Stimulated activated naive B cell treated with anti-CD40 and anti-IgM and Interleukin-4, amounts not matched to agents 10 μg/mL and 1 μg/mL and 100 μg/mL, for 72 hours (primary cell): ENCODE results near the gene EIF4G2.

Experiments used
- ATAC-seq, 2 donors: fragments of 150-1000 bp; cut with Tn5 transposase; replicated peaks; 2 replicates each; pipeline ENCODE4 v1.10.0; 2021; ENCODE audit warnings: moderate library complexity in 1 of 2
- DNase-seq: peaks from one replicate; pipeline ENCODE4 v3.0.0; 2021
- H3K27ac Mint-ChIP-seq: one replicate; pipeline ENCODE4 v1.8.0; 2022; ENCODE audit warnings: mild to moderate bottlenecking, mixed read lengths
- H3K27me3 Mint-ChIP-seq, 2 donors: one replicate each; pipeline ENCODE4 v1.8.0; 2022; ENCODE audit warnings: mixed read lengths in 2 of 2
- H3K36me3 Mint-ChIP-seq, 2 donors: one replicate each; pipeline ENCODE4 v1.8.0; 2022; ENCODE audit warnings: mixed read lengths in 2 of 2, mild to moderate bottlenecking in 1 of 2
- H3K4me1 Mint-ChIP-seq, 2 donors: one replicate each; pipeline ENCODE4 v1.8.0; 2022; ENCODE audit warnings: mixed read lengths in 2 of 2, mild to moderate bottlenecking in 1 of 2
- H3K4me3 Mint-ChIP-seq, 2 donors: one replicate each; pipeline ENCODE4 v1.8.0; 2022; ENCODE audit warnings: mild to moderate bottlenecking in 2 of 2, mixed read lengths in 2 of 2, moderate library complexity in 1 of 2
- H3K9me3 Mint-ChIP-seq, 2 donors: one replicate each; pipeline ENCODE4 v1.8.0; 2022; ENCODE audit warnings: mixed read lengths in 2 of 2, mild to moderate bottlenecking in 1 of 2

The EIF4G2 gene

DNA sequence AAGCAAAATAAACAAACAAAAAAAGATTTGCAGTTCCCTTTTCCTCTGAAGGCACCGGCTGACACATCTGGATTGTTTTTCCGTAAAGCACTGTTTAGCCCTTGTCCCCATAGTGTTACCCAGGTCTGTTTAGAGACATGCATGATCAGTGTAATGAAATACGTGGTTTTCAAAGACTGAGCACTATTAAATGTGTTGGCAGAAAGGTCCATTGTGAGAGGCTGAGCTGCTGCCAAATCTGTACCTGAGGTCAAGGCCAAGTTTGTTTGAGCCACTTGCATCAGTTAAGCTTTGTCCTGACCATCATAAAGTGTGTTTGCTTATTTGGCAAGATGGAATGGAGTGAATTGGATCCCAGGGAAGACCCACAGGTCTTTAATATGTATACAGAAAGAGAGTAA is 31.3 kb downstream of the EIF4G2 start:
- Mint-ChIP-seq H3K27me3 (no peaks in the 10 kb centered on the region), H3K9me3 (no peaks in the 10 kb centered on the region), H3K4me3 (no peak overlapping the region), H3K27ac (no peak overlapping the region), H3K36me3 (peaks cover 36 to 60% of the 10 kb centered on the region in 2 donors), H3K4me1 (peaks cover 3 to 11% of the 10 kb centered on the region in 2 donors)
- no peak for DNase-seq
- peak in 1 of 2 donors; percentile 63 for ATAC-seq

DNA sequence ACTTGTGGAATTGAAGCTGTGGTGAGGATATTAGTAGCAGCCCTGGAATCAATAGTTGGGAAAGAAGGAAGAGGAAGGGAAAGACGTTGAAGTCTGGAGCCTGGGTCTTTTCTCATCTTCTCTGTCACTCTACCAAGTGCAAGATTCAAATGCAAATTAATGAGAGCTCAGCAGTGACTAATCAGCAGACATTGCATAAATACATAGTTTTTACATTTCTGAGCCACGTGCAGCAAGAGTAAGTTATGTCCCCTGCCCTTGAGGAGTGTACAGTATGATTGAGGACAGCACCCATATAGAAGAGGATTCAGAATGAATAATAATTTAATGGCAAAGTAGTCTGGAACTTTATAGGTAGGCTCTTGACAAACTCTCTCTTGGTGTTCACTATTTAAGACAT is 33.9 kb downstream of the EIF4G2 start:
- Mint-ChIP-seq H3K36me3 (peaks cover 44 to 63% of the 10 kb centered on the region in 2 donors), H3K9me3 (no peaks in the 10 kb centered on the region), H3K27me3 (no peaks in the 10 kb centered on the region), H3K27ac (no peak overlapping the region), H3K4me3 (no peak overlapping the region), H3K4me1 (peaks cover 1 to 11% of the 10 kb centered on the region in 2 donors)
- no peak for ATAC-seq
- no peak for DNase-seq

DNA sequence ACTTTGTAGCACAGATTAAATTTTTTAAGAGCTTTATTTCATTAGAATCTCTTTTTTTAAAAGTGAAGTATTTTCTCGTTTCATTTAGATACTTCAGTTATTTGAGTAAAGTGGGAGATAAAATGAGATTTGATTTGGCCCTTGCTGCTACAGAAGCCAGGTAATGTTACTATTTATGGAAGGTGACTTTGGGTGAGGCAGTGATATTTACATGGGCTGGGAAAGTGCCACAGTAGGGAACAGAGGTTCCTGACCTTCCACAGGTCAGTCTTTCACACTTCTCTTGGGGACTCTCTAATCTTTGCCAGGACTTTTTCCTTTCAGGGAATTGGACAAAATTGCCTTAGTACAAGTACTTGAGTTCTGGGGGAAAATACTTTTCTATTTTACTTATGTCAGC is 37.3 kb downstream of the EIF4G2 start:
- H3K36me3 Mint-ChIP-seq = peaks cover 50 to 55% of the 10 kb centered on the region in 2 donors
- H3K27ac Mint-ChIP-seq = no peak overlapping the region
- no peaks in the 10 kb centered on the region for H3K9me3 Mint-ChIP-seq

DNA sequence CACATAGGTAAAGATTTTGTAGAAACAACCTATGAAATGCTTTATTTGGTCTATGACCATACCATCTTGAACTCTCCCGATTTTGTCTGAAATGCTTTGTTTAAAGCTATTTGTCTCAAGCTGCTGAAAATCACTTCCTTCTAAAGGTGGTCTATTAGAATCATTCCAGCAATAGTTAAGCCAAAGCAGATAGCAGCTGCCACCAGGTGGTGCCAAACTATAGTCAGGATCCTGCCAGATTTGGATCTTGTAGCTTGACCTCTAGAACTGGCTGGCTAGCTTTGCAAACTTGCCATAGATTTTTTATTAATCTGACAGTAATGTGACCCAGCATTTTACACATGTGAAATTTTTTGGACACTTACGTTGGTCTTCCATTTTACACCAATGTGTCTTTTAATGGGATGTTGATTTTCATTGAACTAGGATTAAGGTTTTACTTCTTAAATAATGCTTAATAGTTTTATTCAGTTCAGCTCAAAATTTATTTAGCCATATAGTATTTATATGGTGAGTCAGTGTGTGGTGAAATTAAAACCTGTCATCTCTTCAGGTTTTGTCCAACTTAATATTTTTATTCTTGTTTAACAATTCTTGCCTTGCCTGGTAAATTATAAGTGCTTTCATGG is 38.0 kb downstream of the EIF4G2 start:
- H3K36me3 Mint-ChIP-seq = peaks cover 51 to 57% of the 10 kb centered on the region in 2 donors
- no peak for DNase-seq
- H3K27me3 Mint-ChIP-seq = no peaks in the 10 kb centered on the region
- no peak overlapping the region for H3K4me3 Mint-ChIP-seq
- H3K27ac Mint-ChIP-seq = no peak overlapping the region
- peaks cover 0 to 1% of the 10 kb centered on the region in 2 donors for H3K4me1 Mint-ChIP-seq
- peak in 1 of 2 donors; percentile 52 for ATAC-seq
- no peaks in the 10 kb centered on the region for H3K9me3 Mint-ChIP-seq

More for the DNA sequence above, 37.3 kb downstream of the EIF4G2 start:
- no peak overlapping the region for H3K4me3 Mint-ChIP-seq
- H3K27me3 Mint-ChIP-seq = no peaks in the 10 kb centered on the region
- DNase-seq = no peak
- no peak for ATAC-seq
- peaks cover 0 to 1% of the 10 kb centered on the region in 2 donors for H3K4me1 Mint-ChIP-seq

DNA sequence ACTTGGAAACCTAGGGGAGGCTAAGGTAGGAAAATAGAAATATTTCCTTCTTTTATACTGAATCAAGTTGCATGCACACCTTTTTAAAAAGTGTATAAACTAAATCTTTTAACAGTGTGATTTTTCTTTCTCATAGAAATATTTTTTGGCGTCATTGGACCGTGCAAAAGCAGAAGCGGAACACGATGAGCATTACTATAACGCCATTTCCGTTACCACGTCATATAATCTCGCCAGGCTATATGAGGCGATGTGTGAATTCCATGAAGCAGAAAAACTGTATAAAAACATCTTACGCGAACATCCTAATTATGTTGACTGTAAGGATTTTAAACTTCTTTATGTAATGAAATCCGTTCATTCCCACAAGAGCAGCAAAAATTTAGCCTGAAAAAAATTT is 44.3 kb downstream of the EIF4G2 start:
- Mint-ChIP-seq H3K9me3 (no peaks in the 10 kb centered on the region), H3K4me1 (peaks cover 6 to 26% of the 10 kb centered on the region in 2 donors), H3K4me3 (no peak overlapping the region), H3K27ac (no peak overlapping the region), H3K27me3 (no peaks in the 10 kb centered on the region), H3K36me3 (peaks cover 42 to 45% of the 10 kb centered on the region in 2 donors)
- no peak for ATAC-seq
- no peak for DNase-seq

DNA sequence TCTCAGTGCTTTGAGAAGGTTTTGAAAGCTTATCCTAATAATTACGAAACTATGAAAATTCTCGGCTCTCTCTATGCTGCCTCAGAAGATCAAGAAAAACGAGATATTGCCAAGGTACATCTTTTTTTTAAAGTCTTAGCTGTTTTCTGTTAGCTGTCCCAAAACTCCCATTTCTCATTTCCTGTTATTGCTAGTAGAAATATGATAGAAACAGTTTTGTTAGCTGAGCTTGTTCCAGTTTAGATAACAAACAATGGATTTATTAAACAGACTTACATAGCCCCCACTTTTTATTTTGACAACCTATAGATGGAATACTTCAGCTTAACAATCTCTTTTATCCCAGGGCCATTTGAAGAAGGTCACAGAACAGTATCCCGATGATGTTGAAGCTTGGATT is 45.0 kb downstream of the EIF4G2 start:
- DNase-seq (no peak), ATAC-seq (no peak)
- Mint-ChIP-seq H3K4me1 (peaks cover 6 to 26% of the 10 kb centered on the region in 2 donors), H3K27me3 (no peaks in the 10 kb centered on the region), H3K36me3 (peaks cover 38 to 39% of the 10 kb centered on the region in 2 donors), H3K27ac (no peak overlapping the region), H3K4me3 (no peak overlapping the region), H3K9me3 (no peaks in the 10 kb centered on the region)

DNA sequence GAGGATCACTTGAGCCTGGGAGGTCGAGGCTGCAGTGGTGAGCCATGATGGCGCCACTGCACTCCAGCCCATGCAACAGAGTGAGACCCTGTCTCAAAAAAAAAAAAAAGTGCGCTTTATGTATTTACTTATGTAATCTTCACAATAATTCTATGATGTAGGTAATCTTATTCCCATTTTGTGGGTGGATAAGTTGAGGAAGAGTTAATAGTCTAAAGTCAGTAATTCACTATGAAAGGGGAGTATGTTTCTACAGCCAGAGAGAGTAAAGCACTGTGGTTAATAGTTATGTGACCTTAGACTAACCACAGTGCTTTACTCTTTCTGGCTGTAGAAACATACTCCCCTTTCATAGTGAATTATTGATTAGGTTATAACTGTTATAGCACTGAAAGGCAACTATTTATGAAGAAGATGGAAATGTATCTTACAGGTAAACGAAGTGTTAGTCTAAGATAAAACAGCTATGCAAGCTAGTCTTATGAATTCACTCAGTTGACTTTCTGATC is 45.8 kb downstream of the EIF4G2 start:
- peaks cover 38 to 39% of the 10 kb centered on the region in 2 donors for H3K36me3 Mint-ChIP-seq
- H3K4me1 Mint-ChIP-seq = peaks cover 6 to 26% of the 10 kb centered on the region in 2 donors
- ATAC-seq (no peak), DNase-seq (no peak)
- H3K9me3 Mint-ChIP-seq = no peaks in the 10 kb centered on the region
- no peak overlapping the region for H3K4me3 Mint-ChIP-seq
- H3K27ac Mint-ChIP-seq = no peak overlapping the region
- no peaks in the 10 kb centered on the region for H3K27me3 Mint-ChIP-seq

DNA sequence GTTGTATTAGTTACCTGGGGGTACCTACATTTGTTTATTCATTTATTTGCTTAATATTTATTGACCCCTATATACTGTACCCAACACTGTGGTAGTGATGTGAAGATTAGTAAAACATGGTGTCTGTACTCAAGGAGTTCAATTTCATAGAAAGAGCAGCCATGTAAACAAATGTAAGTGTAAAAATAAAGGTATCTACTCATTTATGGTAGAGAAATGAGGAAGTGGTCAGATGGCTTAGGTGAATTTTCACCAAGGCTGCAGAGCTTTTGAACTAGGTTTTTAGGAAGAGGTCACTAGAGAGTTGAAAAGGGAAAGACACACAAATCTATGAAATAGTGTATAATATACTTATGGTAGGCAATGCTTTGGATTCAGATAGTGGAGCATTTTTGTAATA is 46.5 kb downstream of the EIF4G2 start:
- DNase-seq (peak; percentile 18), ATAC-seq (peak; percentile 94 to 96)
- Mint-ChIP-seq H3K9me3 (no peaks in the 10 kb centered on the region), H3K27ac (no peak overlapping the region), H3K4me1 (peaks cover 6 to 26% of the 10 kb centered on the region in 2 donors), H3K4me3 (peak overlapping the region; percentile 2 to 54), H3K27me3 (no peaks in the 10 kb centered on the region), H3K36me3 (peaks cover 31 to 40% of the 10 kb centered on the region in 2 donors)

DNA sequence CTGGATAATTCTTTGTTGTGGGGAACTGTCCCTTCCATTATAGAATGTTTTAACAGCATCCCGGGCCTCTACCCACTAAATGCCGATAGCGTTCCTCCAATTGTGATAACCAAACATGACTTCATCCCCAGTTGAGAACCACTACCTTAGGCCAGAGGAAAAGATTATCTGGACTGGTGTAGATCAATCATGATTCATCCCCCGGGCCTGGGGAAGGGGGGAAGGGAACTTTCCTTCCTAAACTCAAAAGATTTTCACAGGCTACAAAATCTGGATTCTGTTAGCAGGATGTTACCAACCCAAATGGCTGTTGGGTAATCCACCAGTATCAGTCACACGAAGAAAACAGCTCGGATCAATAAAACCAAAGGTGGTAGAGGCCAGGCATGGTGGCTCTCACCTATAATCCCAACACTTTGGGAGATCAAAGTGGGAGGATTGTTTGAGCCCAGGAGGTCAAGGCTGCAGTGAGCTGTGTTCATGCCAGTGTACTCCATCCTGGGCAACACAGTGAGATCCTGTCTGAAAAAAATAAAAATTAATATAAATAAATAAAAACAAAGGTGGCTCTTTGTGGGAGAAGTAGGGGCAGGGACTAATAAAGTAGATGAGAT is 47.5 kb downstream of the EIF4G2 start:
- H3K9me3 Mint-ChIP-seq = no peaks in the 10 kb centered on the region
- H3K4me3 Mint-ChIP-seq = no peak overlapping the region
- peaks cover 28 to 37% of the 10 kb centered on the region in 2 donors for H3K36me3 Mint-ChIP-seq
- H3K4me1 Mint-ChIP-seq = peaks cover 6 to 26% of the 10 kb centered on the region in 2 donors
- ATAC-seq (no peak), DNase-seq (no peak)
- H3K27me3 Mint-ChIP-seq = no peaks in the 10 kb centered on the region
- no peak overlapping the region for H3K27ac Mint-ChIP-seq

DNA sequence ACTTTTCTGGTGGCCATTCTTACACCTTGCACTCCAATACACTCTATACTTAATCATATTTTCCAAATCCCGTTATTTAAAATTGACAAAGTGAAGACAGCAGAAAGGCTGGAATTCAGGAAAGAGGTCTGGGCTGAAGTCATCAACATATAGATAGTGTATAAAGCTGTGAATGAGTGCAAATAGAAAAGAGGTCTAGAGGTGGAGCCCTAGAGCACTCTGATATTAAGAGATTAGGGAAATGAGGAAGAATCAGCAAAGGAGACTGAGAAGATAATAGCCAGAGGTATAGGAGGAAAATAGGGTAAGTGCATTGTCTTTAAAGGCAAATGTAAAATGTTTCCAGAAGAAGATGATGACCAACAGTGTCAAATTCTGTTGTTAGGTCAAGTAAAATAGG is 49.8 kb downstream of the EIF4G2 start:
- DNase-seq (no peak), ATAC-seq (no peak)
- H3K27ac Mint-ChIP-seq = no peak overlapping the region
- H3K4me1 Mint-ChIP-seq = peaks cover 6 to 23% of the 10 kb centered on the region in 2 donors
- H3K36me3 Mint-ChIP-seq = peaks cover 24 to 25% of the 10 kb centered on the region in 2 donors
- H3K4me3 Mint-ChIP-seq = no peak overlapping the region
- no peaks in the 10 kb centered on the region for H3K27me3 Mint-ChIP-seq
- no peaks in the 10 kb centered on the region for H3K9me3 Mint-ChIP-seq

DNA sequence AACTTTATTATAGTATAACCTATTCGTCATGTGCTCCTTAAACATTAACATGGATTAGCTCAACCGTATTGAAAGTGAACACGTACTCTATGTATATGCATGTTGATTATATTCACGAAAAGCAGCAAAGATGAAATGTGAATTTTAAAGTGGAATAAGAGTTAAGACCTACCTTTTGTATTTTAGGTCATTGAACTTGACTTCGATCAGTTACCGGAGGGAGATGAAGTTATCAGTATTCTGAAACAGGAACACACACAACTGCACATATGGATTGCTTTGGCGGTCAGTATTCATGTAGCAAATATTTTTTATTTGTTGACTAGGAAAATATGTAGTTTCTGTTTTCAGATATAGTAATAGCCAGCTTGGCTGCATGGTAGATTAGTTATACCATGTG is 56.2 kb downstream of the EIF4G2 start:
- no peaks in the 10 kb centered on the region for H3K9me3 Mint-ChIP-seq

DNA sequence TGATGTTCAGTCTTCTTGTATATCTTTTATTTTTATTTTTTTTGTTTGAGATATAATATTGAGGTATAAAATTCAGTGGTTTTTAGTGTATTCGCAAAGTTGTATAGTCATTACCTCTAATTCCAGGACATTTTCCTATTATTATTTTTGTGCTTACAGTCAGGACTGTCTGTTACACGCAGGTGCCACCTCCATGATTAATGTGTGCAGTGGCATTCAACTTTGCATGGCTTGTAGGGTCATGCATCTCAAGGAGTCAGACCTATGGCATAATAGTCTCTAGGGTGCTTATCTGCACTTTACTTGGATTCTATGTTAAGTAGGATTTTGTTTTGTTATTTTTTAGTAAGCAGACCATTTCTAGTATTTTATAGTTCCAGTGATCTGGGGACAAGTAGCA is 56.7 kb downstream of the EIF4G2 start:
- Mint-ChIP-seq H3K36me3 (peaks cover 10 to 12% of the 10 kb centered on the region in 2 donors), H3K27me3 (no peaks in the 10 kb centered on the region), H3K27ac (no peak overlapping the region), H3K4me1 (peaks cover 6 to 7% of the 10 kb centered on the region in 2 donors), H3K4me3 (peak overlapping the region; percentile 92 to 94), H3K9me3 (no peaks in the 10 kb centered on the region)
- no peak for ATAC-seq
- no peak for DNase-seq

More for the DNA sequence above, 56.2 kb downstream of the EIF4G2 start:
- H3K4me3 Mint-ChIP-seq = peak overlapping the region; percentile 36 to 94
- H3K27ac Mint-ChIP-seq = no peak overlapping the region
- H3K27me3 Mint-ChIP-seq = no peaks in the 10 kb centered on the region
- peaks cover 12 to 13% of the 10 kb centered on the region in 2 donors for H3K36me3 Mint-ChIP-seq
- H3K4me1 Mint-ChIP-seq = peaks cover 6 to 7% of the 10 kb centered on the region in 2 donors
- ATAC-seq (no peak), DNase-seq (no peak)

DNA sequence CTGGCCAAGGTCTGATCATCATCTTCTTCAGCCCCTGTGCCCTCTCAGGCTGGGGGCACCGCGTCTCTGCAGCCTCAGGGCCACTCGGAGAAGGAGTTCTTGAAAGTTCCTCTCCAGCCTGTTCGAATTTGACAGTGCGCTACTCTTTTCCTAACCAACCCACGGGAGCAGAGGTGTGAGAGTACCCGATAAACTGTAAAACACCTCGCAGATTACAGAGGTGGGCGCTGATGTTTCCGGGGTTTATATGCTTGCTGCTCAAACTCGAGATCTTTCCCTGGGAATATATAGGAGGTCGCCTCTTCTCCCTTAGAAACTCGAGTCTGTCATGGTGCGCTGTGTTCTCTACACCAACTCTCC is 57.2 kb downstream of the EIF4G2 start:
- DNase-seq (no peak), ATAC-seq (peak; percentile 25 to 35)
- H3K4me3 Mint-ChIP-seq = peak overlapping the region; percentile 92 to 94
- no peaks in the 10 kb centered on the region for H3K9me3 Mint-ChIP-seq
- H3K4me1 Mint-ChIP-seq = peaks cover 6 to 7% of the 10 kb centered on the region in 2 donors
- no peaks in the 10 kb centered on the region for H3K27me3 Mint-ChIP-seq
- peak overlapping the region; percentile 95 for H3K27ac Mint-ChIP-seq
- peaks cover 8 to 10% of the 10 kb centered on the region in 2 donors for H3K36me3 Mint-ChIP-seq

DNA sequence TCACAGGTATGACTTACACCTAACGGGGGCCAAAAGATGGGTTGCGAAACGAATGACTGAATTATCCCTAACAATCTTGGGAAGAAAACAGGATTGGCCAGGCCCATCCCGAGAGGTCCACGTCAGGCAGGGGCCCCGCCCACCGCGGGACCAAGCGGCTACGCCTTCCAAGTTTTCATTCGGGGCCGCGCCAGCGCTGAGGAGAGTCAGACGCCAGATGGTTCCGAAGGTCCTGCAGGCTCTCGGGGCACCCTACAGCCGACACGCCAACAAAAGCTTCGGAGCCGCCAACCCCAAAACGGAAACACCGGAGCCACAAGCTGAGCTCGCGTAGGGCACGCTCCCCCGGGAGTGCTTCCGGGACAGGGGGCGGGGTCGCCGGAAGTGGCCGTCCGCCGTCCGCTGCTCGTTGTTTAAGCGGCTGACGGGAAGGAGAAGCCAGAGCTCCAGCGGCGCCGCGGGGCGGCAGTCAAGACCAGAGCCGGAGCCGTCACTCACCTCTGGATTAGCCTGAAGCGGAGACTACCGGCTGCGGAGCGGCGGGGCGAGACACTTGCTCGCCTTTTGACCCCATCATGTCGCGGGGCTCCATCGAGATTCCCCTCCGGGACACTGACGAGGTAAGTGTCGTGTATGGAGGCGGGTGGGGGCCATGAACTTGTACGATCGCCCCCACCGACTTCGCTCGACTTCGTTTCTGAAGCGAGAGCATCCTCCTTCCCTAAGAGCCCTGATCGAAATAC is 57.7 kb downstream of the EIF4G2 start, which contains the start of gene CTR9:
CTR9 (plus strand) TSS at position 409 of the 743 bp plus-strand sequence; CDS start at position 576, 167 bp downstream.
- Mint-ChIP-seq H3K27me3 (no peaks in the 10 kb centered on the region), H3K4me1 (peaks cover 6 to 7% of the 10 kb centered on the region in 2 donors), H3K9me3 (no peaks in the 10 kb centered on the region), H3K36me3 (peaks cover 8 to 10% of the 10 kb centered on the region in 2 donors), H3K4me3 (peak within 1 kb of the TSS; percentile 92 to 94), H3K27ac (peak within 1 kb of the TSS; percentile 95)
- DNase-seq (peak; percentile 94), ATAC-seq (peak; percentile 91 to 96)
